GM12875 (cell line): ENCODE data around the gene OVOL3.

Experiments
- H3K4me3 ChIP-seq: one replicate; pipeline ENCODE4 v1.5.1; 2011; ENCODE audit warnings: low read depth, low read length, control low read depth
- CTCF ChIP-seq: IDR thresholded peaks from 2 replicates; pipeline ENCODE4 v1.5.1; 2011; ENCODE audit warnings: low read depth, mild to moderate bottlenecking, control low read depth, inconsistent platforms, low read length, moderate library complexity, borderline replicate concordance; ENCODE audit not compliant: insufficient read depth

OVOL3 gene

DNA sequence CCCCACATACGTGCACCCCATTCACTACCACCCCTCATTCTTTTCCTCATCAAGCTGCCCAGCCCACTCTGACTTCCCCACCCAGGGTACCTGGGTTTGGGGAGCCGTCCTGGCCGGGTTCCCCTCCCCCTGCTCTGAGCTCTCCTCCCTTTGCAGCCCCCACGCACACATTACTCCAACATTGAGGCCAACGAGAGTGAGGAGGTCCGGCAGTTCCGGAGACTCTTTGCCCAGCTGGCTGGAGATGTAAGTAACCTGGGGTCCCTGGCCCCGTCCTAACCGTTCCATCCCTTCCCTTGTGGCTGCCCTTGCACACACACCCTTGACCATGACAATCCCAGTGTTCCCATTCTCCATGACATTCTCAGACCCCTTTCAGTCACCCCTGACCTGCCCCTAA, 31.6 kb downstream of the OVOL3 start:
- no peak for TF ChIP-seq CTCF
- H3K4me3 ChIP-seq, result no peak overlapping the region

- no peak overlapping the region for H3K4me3 ChIP-seq
Observed at GRCh38 chr19:36144624-36145023, 33.7 kb downstream of the OVOL3 start.

DNA sequence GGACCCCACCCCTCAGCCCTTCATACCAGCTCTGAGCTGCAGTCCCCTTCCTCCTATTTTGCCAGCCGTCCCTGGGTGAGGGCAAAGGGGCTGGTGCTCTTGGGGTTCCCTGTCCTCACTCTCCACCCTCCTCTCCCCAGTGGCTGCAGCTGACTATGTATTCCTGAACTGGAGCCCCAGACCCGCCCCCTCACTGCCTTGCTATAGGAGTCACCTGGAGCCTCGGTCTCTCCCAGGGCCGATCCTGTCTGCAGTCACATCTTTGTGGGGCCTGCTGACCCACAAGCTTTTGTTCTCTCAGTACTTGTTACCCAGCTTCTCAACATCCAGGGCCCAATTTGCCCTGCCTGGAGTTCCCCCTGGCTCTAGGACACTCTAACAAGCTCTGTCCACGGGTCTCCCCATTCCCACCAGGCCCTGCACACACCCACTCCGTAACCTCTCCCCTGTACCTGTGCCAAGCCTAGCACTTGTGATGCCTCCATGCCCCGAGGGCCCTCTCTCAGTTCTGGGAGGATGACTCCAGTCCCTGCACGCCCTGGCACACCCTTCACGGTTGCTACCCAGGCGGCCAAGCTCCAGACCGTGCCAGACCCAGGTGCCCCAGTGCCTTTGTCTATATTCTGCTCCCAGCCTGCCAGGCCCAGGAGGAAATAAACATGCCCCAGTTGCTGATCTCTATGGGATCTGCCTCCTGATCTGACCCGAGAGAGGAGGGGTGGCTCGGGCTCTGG, 38.9 kb downstream of the OVOL3 start:
- no peak overlapping the region for H3K4me3 ChIP-seq
- TF ChIP-seq CTCF, result no peak

More at GRCh38 chr19:36144624-36145023, 33.7 kb downstream of the OVOL3 start:
- no peak for TF ChIP-seq CTCF

DNA sequence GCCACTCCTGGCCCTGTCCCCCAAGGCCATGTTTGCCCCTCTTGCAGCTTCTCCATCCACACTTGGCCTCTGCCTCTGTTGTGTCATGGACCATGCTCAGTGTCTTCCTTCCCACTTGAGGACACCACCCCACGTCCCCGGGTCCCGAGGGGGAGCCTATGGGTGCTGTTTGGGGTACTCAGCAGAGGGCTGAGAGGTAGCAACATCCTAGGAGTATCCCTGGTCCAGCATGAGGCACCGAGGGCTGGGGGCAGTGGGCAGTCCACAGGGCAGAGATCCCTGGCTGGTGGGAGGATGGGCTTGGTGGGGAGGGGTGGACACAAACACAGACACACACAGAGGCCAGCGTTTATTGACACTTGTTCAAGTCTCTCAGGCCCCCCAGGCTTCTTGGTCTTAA, 39.6 kb downstream of the OVOL3 start:
- H3K4me3 ChIP-seq, result no peak overlapping the region
- no peak for TF ChIP-seq CTCF

GRCh38 chr19:36151144-36152018, 40.4 kb downstream of the OVOL3 start:
- no peak overlapping the region for H3K4me3 ChIP-seq
- TF ChIP-seq CTCF, result no peak

DNA sequence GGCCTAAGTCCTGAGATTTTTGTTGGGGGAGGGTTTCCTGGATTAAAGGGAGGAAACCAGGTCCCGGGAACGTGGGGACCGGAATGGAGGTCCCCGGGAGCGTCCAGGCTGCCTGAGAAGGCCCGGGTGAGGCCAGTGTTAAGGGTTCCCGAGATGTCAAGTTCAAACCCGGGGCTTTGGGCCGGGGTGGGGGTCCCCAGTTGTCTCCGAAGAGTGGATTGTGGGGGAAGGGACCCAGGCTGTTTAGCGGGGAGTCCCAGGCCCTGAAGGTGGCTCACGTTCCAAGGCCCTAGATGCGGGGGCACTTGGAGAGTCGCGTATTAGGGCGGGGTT, 41.0 kb downstream of the OVOL3 start:
- H3K4me3 ChIP-seq, result no peak overlapping the region
- TF ChIP-seq CTCF, result no peak
